IPS-NIHi7 (cell line): ENCODE data around the gene KRTAP29-1.
"Not testable (repeated sequence)": the region's sequence is repeated elsewhere in the genome, so short reads cannot be mapped to it uniquely, and the experiment has no call there.

Experiments
- DNase-seq: peaks from one replicate; pipeline ENCODE4 v3.0.0; 2012; ENCODE audit warnings: mixed read lengths; ENCODE audit errors: extremely low spot score

KRTAP29-1 gene, protein sequence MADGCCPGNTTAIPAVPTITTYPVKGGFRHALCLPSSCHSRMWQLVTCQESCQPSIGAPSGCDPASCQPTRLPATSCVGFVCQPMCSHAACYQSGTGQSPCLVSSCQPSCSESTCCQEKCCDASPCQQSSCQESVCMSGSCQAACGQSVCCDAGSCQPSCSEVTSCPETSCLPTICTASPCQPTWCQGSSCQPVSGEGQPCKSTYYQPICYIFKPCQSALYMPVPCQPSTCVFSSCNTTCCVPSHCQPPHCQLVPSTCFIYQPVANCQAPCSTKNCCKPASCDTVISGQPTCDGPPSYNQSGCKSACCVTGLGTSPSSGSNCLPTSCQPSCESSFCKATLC

DNA sequence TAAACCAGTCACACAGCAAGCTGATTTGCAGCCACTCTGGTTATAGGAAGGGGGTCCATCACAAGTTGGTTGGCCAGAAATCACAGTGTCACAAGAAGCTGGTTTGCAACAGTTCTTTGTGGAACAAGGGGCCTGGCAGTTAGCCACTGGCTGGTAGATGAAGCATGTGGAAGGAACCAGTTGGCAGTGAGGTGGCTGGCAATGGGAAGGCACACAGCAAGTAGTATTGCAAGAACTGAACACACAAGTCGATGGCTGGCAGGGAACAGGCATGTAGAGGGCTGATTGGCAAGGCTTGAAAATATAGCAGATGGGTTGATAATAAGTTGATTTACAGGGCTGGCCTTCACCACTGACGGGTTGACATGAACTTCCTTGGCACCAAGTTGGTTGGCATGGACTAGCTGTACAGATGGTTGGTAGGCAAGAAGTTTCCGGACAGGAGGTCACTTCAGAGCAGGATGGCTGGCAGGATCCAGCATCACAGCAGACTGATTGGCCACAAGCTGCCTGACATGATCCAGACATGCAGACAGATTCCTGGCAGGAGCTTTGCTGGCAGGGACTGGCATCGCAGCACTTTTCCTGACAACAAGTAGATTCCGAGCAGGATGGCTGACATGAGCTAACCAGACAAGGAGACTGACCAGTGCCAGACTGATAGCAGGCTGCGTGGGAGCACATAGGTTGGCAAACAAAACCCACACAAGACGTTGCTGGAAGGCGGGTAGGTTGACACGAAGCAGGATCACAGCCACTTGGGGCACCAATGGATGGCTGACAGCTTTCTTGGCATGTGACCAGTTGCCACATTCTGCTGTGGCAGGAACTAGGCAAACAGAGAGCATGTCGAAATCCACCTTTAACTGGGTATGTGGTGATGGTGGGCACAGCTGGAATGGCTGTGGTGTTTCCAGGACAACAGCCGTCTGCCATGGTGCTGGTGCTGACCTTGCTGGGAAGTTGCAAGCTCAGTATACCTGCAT is at the start of gene KRTAP29-1:
Gene KRTAP29-1 (minus strand): TSS at position 936 of the 986 bp plus-strand sequence. CDS start 0 bp downstream, at position 936.
- DNase-seq = no peak

DNA sequence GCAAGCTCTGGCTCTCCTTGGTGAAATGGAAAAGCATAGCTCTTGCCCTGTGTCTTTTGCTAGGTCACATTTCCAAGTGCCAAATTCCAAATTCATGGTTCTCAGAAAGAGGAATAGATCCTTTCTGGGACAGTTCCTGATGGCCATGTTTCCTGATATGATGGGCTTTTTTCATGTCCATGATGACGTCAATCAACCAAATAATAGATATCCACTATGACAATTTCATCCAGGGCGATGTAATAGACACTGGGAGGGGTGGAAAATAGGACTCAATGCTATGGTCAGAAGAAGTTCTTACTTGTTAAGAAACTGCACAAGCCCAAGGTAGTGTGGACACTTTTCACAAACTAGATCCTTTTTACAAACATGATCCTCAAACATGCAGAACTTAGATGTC is 48.5 kb upstream of the KRTAP29-1 start:
- DNase-seq = no peak

DNA sequence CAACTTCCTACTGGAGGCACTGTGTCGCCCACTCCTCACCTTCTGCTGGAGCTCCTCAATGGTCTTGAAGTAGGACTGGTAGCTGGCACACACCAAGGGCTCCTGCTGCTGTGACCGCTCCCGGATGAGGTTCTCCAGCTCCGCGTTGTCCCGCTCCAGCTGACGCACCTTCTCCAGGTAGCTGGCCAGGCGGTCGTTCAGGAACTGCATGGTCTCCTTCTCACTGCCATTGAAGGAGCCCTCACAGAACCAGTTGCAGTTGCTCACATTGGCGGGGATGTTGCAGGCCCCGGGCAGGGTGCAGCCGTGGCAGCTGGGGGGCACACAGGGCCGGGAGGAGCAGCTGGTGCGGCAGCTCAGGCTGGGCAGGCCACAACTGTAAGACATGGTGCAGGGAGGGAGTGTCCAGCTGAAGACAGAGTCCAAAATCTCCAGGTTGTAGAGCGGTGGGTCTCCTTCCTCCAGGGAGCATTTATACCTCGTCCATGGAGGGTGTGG is 47.8 kb upstream of the KRTAP29-1 start, which contains the start of gene KRT33A:
Gene KRT33A (minus strand): TSS at position 448 of the 498 bp plus-strand sequence. CDS start 61 bp downstream, at position 387.
- DNase-seq = not testable (repeated sequence)

GRCh38 chr17:41347869-41348760 is 45.5 kb upstream of the KRTAP29-1 start:
- DNase-seq = no peak

DNA sequence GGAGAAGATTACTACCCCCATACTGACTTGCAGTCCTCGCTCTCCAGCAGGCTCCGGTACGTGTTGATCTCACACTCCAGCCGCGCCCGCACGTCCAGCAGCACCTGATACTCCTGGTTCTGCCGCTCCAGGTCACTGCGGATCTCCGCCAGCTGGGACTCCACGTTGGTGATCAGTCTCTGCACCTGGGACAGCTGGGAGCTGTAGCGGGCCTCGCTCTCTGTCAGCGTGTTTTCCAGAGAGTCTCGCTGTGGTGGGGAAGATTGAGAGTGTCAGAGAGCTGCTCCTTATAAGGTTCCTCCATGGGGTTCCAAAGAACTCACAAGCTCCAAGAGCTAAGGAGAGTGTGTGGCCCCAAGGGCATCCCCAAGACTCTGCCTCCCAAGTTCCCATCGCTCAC is 43.8 kb upstream of the KRTAP29-1 start:
- DNase-seq = not testable (repeated sequence)

DNA sequence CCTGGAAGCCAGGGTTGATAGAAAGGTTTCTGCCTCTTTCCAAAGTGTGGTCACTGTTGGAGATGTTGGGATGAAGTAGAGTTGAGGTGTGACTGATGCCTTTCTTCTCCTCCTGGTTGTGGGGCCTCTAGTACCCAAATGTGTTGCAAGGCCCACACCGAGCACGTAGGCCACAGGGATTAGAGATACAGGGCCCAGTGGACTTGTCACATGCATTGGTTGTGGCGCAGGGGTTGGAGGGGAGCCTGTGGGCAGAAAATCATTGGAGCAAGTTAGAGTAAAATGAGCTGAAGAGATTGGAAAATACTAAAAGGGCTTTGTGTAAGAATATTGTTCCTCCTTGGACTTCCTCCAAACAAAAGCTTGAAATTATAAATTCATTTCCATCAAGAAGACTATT is 43.3 kb upstream of the KRTAP29-1 start:
- no peak for DNase-seq

GRCh38 chr17:41343029-41343428 is 40.4 kb upstream of the KRTAP29-1 start:
- no peak for DNase-seq

DNA sequence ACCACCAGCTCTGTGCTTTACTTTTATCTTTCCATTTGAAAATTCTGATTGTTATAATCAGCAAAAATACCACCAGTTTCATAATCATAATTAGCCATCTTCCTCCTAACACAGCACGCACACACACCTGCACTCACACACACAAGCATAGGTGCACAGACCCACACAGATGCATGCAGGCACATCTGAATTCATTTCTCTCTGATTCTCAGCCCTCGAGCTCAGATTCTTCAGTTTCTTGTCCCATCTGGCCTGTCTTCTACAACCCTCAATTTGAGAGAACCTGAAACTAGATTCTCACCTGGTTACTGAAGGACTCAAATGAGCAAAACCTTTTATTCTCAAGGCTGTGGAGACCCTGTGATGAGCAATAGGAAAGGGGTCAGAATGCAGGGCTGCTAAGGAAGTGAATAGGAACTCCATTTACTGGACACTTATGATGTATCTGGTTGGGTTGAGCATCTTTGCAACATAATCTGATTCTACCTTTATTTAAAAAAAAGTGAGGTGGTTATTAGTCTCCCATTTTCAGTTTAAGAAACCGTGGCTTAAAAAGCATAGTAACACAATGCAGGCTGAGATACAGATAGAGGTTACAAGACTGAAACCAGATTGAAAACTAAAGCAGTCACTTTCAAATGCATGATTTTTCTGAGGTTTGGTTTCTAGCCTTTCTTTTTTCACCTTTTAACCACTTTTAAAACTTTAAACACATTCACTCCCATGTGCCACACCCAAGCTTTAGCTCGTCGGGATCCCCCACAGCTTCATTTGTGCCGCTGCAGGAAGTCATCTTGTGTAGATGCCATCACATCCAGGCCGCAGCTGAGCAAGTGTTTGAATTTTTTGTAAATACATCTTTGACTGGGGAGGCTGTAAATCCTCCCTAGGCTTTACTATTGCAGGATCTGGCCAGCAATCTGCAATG is 38.5 kb upstream of the KRTAP29-1 start:
- DNase-seq = no peak

DNA sequence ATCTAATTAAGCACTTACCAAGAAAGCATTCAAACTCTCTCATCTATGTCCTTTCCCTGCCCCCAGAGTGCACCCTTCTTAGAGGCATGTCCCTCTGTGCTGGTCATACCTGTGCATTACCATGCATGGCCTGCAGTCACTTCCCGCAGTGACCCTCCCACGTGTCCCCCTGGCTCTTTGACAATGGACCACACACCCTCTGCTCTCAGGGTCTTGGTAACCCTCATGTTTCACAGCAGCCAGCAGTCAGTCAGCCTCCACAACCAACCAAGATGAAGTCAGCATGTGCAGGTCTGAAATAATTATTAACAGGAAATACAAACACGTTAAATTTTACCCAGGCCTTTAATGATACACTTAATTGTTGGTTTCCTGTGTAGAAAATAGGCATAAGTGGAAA is 37.8 kb upstream of the KRTAP29-1 start:
- DNase-seq = no peak

DNA sequence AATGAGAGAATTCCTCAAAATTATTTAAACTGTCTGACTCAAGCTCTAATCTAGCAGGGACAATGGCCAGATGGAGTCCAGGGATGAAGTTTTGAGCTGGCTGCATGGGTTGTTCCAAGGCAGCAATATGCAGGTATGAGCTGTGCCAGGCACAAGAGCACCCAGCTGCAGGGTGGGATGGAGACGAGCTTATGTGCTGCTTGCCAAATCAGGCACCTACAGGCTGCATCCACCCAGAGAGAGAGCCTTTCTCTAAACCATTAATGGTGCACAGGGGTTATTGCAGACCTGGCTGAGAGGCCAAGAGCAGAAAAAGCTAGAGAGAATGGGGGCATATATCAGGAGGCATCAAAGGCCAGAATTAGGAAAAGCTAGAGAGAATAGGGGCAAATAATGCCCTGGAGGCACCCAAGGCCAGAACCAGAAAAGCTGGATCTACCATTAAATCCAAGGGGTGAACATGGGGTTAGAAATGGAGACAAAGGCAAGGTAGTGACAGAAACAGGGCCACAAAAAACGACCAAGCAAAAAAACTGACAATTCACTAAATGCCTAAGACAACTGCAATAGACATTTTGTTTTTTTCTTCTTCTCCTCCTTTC is 37.0 kb upstream of the KRTAP29-1 start:
- DNase-seq = no peak

DNA sequence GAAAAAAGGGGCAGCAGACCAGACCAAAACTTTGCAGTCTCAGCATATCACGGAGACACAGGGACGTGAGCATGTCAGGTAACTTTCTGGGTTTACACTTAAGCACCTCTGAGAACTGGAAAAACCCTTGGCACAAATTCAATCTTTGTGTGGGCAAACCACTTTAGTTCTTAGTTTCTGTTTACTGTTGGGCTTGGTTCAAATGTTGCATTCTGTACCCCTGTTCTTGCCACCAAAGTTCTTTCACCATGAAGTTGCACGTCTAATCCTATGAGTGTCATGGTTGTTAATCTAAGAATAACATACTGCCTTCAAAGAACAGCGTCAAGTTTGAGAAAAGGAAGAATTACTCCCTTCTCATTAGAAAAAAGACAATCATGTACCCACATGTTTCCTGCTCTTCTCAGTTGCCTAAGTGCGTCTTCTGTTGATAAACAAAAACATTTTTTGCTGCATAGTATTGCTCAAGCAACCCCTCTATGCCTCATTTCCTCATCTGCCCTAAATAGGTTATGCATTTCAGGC is 36.4 kb upstream of the KRTAP29-1 start:
- DNase-seq = no peak

DNA sequence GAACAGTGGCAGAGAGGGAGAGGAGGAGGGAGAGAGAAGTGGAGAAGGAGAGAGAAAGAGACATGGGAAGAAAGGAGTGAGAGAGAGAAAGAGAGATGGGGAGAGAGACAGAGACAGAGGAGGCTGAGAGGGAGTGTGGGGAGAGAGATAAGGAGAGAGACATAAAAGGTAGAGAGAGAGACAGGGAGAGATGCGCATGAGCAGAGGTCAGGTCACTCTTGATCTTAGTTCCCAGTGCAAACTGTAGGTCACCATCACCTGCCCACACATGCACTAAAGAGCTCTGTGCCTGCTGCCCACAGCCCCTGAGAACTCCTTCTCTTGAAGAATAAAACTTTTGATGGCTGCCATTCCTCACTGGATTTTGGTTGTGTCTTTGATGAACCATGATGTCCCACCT is 33.1 kb upstream of the KRTAP29-1 start:
- no peak for DNase-seq

GRCh38 chr17:41334385-41335305 is 32.0 kb upstream of the KRTAP29-1 start:
- no peak for DNase-seq

DNA sequence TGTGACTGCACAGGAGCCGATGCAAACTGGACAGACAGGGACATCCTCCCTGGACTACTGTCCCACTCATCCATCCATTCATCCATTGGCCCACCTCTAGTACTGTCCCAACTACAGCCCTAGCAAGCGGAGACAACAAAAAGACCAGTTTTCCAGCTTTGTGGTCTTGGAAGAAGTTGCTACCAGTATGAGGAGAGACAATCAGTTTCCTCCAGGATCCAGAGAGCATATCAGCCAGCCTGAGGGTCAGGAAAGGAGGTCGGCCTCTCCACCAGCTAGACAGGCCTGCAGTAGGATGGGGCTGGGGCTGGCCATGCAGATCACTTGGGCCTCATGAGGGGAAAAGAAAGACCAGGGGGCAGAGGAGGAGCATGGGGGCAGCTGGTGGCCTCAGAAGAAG is 31.2 kb upstream of the KRTAP29-1 start:
- no peak for DNase-seq

DNA sequence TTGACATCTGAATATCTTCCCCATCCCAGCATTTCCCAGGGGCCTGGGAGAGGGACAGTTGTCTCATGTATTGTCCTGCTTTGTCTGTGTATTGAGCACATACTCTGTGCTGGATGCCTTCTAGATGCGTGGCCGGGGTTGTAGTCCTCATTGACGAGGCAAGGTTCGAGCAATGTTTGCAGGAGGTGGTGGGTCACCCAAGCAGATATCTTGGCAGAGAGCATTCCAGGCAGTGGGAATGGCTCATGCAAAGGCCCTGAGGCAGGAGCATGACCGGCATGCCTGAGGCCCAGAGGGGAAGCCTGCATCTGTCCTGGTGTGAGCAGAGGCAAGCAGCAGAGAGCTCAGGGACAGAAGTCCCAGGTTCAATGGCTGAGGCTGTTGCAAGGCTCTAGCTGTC is 30.4 kb upstream of the KRTAP29-1 start:
- no peak for DNase-seq

- no peak for DNase-seq
These were observed 29.6 kb upstream of the KRTAP29-1 start for GRCh38 chr17:41332239-41332638.

GRCh38 chr17:41331606-41332005 is 29.0 kb upstream of the KRTAP29-1 start:
- no peak for DNase-seq

DNA sequence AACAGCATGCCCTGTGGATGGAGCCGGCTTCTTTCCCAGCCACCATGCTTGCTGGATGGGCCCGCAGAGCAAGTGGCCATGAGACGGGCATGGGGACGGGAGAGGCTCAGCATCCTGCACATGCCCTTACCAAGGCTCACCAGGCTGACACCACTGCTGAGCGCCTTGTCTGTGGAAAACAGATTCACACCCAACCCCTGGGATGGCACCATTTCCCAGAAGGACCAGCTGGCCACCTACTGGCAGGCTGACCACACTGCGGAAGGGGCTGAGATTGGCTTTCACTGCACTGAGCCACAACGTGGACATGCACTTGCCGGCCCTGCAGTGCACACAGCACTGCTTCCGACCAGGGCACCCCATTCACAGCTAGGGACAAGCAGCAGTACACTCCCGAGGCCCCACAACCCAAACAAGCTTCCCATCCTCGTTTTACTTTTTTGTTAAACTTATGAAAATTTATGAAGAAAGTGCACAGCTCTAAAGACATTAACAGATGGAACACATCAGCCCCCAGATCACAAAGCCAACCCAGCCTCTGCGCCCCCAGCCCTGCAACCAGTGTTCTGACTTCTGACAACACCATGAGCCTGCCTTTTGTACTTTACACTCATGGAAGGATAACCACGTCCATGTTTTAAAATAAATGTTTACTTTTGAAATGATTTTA is 26.8 kb upstream of the KRTAP29-1 start:
- peak; percentile 74 for DNase-seq
